Muscle of back (tissue), 11 donors: ENCODE results near the gene GAS6. TPM values are rescaled to one million over a fixed set of nuclear protein-coding genes. Genes with fewer than 3 reads are reported as not detected.
A peak's percentile ranks its signal among the peaks of the same experiment; 100 is the strongest.
"Not testable (repeated sequence)": the region's sequence is repeated elsewhere in the genome, so short reads cannot be mapped to it uniquely, and the experiment has no call there.

Source experiments
- DNase-seq, 3 donors: peaks; one replicate each; pipeline versions ENCODE4 v3.0.0 to v3.0.0-alpha.2; 2013
- polyA plus RNA-seq, 10 donors: library from polyadenylated mRNA; unstranded; fragments of 120-200 nt; gene quantifications; one replicate each; pipeline ENCODE4 v1.2.1, GENCODE V29; 2013; ENCODE audit not compliant: insufficient read length in 10 of 10

The GAS6 gene
- polyA plus RNA-seq, 10 donors = 25.0 to 73.1 (median 40.0) TPM

GRCh38 chr13:113875429-113875815 is 11.5 kb upstream of the GAS6 start:
- DNase-seq = no peak

- no peak for DNase-seq
Observed at GRCh38 chr13:113874579-113875428, 10.9 kb upstream of the GAS6 start.

- no peak for DNase-seq
Observed at GRCh38 chr13:113874177-113874576, 10.3 kb upstream of the GAS6 start.

- no peak for DNase-seq
Observed at GRCh38 chr13:113869263-113869662, 5.4 kb upstream of the GAS6 start.

- not testable (repeated sequence) for DNase-seq
Observed at GRCh38 chr13:113867913-113868312, 4.0 kb upstream of the GAS6 start.

GRCh38 chr13:113865427-113865826 is 1.6 kb upstream of the GAS6 start:
- DNase-seq = no peak

GRCh38 chr13:113864273-113864890 is 506 bp upstream of the GAS6 start:
- DNase-seq = peak in 1 of 3 donors; percentile 71

- DNase-seq = peak in 1 of 3 donors; percentile 68
Observed at GRCh38 chr13:113862931-113863523, 849 bp downstream of the GAS6 start.

GRCh38 chr13:113862191-113862930 is 1.5 kb downstream of the GAS6 start:
- DNase-seq = no peak

GRCh38 chr13:113861433-113862030 is 2.3 kb downstream of the GAS6 start:
- no peak for DNase-seq

- no peak for DNase-seq
Observed at GRCh38 chr13:113860665-113861432, 3.0 kb downstream of the GAS6 start.

- DNase-seq = no peak
Observed at GRCh38 chr13:113860051-113860664, 3.7 kb downstream of the GAS6 start.

GRCh38 chr13:113859311-113860050 is 4.4 kb downstream of the GAS6 start:
- DNase-seq = no peak

GRCh38 chr13:113857531-113858195 is 6.2 kb downstream of the GAS6 start:
- no peak for DNase-seq

GRCh38 chr13:113856716-113857065 is 7.2 kb downstream of the GAS6 start:
- no peak for DNase-seq

GRCh38 chr13:113855931-113856715 is 7.8 kb downstream of the GAS6 start:
- DNase-seq = no peak

GRCh38 chr13:113855012-113855921 is 8.6 kb downstream of the GAS6 start:
- peak in 1 of 3 donors; percentile 49 for DNase-seq
